Measurements from ENCODE around the gene OXSM.

DNA sequence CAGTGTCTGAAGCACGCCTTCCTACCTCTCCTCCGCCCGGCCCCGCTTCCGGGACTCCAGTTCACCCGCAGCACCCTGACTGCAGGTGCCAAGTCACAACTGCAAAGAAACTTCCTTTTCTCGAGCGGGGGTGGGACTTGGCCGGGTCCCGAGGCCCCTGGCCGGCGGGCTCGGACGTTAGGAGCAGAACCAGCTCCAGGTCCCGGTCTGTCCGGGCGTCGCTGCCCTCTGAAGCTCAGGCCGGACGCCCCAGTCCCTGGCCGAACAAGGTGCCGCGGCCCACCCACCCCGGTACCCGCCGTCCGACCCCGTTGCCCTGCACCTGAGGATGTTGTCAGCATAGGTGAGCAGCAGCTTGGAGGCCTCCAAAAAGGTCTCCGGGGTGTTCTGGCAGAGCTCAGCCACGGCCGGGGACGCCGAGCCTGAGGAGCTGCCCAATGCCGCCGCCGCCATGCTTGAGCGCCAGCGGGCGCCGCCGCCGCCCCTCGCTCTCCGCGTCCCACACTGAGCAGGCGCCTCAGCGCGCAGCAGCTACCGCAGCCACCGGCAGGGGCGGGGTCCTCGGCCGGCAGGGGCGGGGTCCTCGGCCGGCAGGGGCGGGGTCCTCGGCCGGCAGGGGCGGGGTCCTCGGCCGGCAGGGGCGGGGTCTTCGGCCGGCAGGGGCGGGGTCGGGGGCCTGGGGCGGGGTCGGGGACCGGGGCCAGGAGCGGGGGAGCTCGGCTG, 6.8 kb upstream of the OXSM start, which contains the start of gene NGLY1:
- TF ChIP-seq, protein P1, sequence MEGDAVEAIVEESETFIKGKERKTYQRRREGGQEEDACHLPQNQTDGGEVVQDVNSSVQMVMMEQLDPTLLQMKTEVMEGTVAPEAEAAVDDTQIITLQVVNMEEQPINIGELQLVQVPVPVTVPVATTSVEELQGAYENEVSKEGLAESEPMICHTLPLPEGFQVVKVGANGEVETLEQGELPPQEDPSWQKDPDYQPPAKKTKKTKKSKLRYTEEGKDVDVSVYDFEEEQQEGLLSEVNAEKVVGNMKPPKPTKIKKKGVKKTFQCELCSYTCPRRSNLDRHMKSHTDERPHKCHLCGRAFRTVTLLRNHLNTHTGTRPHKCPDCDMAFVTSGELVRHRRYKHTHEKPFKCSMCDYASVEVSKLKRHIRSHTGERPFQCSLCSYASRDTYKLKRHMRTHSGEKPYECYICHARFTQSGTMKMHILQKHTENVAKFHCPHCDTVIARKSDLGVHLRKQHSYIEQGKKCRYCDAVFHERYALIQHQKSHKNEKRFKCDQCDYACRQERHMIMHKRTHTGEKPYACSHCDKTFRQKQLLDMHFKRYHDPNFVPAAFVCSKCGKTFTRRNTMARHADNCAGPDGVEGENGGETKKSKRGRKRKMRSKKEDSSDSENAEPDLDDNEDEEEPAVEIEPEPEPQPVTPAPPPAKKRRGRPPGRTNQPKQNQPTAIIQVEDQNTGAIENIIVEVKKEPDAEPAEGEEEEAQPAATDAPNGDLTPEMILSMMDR (IDR thresholded peaks at IDR 0.05): peak in 1 of 3 experiments; percentile 6
- TF ChIP-seq POLR2A (IDR thresholded peaks at IDR 0.05): peak in 1 of 2 donors; percentile 84

All from vagina (tissue), 2 donors.